GM12878 (cell line): Measurements from ENCODE around the gene TUBA1A. TPM values are rescaled to one million over a fixed set of nuclear protein-coding genes. Genes with fewer than 3 reads are reported as not detected.

Experiments used
- BCLAF1 ChIP-seq: fragments of 450-650 bp; IDR thresholded peaks from 2 replicates; pipeline ENCODE4 v1.6.1; 2017; ENCODE audit warnings: antibody characterized with exemption, mild to moderate bottlenecking, moderate library complexity
- E4F1 ChIP-seq: fragments of 450-650 bp; IDR thresholded peaks from 2 replicates; pipeline ENCODE4 v1.6.1; 2018; ENCODE audit warnings: borderline replicate concordance, mild to moderate bottlenecking; ENCODE audit not compliant: partially characterized antibody
- HDAC2 ChIP-seq: fragments of 200-600 bp; sonication (generic); IDR thresholded peaks from 2 replicates; pipeline ENCODE4 v1.6.1; 2017
- JUNB ChIP-seq: IDR thresholded peaks from 2 replicates; pipeline ENCODE4 v1.6.1; 2016; ENCODE audit warnings: antibody characterized with exemption, mild to moderate bottlenecking
- LARP7 ChIP-seq: fragments of 450-650 bp; IDR thresholded peaks from 2 replicates; pipeline ENCODE4 v1.6.1; 2017; ENCODE audit warnings: mild to moderate bottlenecking
- PBX3 ChIP-seq: IDR thresholded peaks from 2 replicates; pipeline ENCODE4 v1.6.1; 2011; ENCODE audit warnings: mild to moderate bottlenecking, low read depth, low read length, moderate library complexity; ENCODE audit not compliant: insufficient replicate concordance
- RELA ChIP-seq: fragments of 450-650 bp; IDR thresholded peaks from 2 replicates; pipeline ENCODE4 v1.8.0; 2014; ENCODE audit warnings: borderline replicate concordance; ENCODE audit not compliant: partially characterized antibody
- SMAD1 ChIP-seq: fragments of 450-650 bp; IDR thresholded peaks from 2 replicates; pipeline ENCODE4 v1.6.1; 2018; ENCODE audit warnings: mild to moderate bottlenecking, low read depth; ENCODE audit not compliant: partially characterized antibody
- SPI1 ChIP-seq: IDR thresholded peaks from 2 replicates; pipeline ENCODE4 v1.6.1; 2011; ENCODE audit warnings: low read depth, mild to moderate bottlenecking, low read length, moderate library complexity, borderline replicate concordance; ENCODE audit not compliant: insufficient read depth
- TCF12 ChIP-seq: IDR thresholded peaks from 2 replicates; pipeline ENCODE4 v1.6.1; 2011; ENCODE audit warnings: low read depth, mild to moderate bottlenecking, low read length
- ZNF592 ChIP-seq: fragments of 450-650 bp; IDR thresholded peaks from 2 replicates; pipeline ENCODE4 v1.6.1; 2017; ENCODE audit warnings: mild to moderate bottlenecking, moderate library complexity
- ZNF687 ChIP-seq: fragments of 450-650 bp; IDR thresholded peaks from 2 replicates; pipeline ENCODE4 v1.6.1; 2017; ENCODE audit warnings: mild to moderate bottlenecking, moderate library complexity
- polyA plus RNA-seq, 11 experiments: library from polyadenylated mRNA; depleted of rRNA in 4 of 11; unstranded in 6 of 11; stranded (reverse) in 5 of 11; fragments of >200 nt; fragmentation: Nextera tagmentation in 4 of 11; fragmentation: Illumina TruSeq in 1 of 11; extraction: Ambion mirVana in 4 of 11; extraction: Trizol in 1 of 11; gene quantifications; 1 replicate in 1 of 11; 2 replicates in 10 of 11; pipeline versions ENCODE4 v1.2.1 to v1.2.3, GENCODE V29; 2011 to 2016; ENCODE audit warnings: inconsistent platforms in 2 of 11, missing spikeins in 2 of 11, low read depth in 1 of 11
- total RNA-seq, 4 experiments: library from RNA; depleted of rRNA in 3 of 4; stranded (reverse); fragments of >200 nt in 3 of 4; fragmentation: Illumina TruSeq in 1 of 4; extraction: Trizol in 1 of 4; gene quantifications; 2 replicates each; pipeline versions ENCODE4 v1.2.1 to v1.2.3, GENCODE V29; 2013 to 2021

Gene TUBA1A
- total and polyA plus RNA-seq, 10 of the 15 experiments (the other 5 are each of a cell fraction or from before 2014, with no cell fraction given), result 129 to 496 (median 249) TPM

- TF ChIP-seq ZNF687 (no peak), ZNF592 (no peak), BCLAF1 (no peak), HDAC2 (no peak), SMAD1 (no peak), E4F1 (no peak), PBX3 (no peak), SPI1 (peak; percentile 70), TCF12 (no peak), JUNB (no peak), LARP7 (no peak), RELA (no peak)
Measured at GRCh38 chr12:49233842-49234526, 45.1 kb upstream of the TUBA1A start (continued).
